Panc1 (cell line): Measurements from ENCODE around the gene ARHGAP6.

ENCODE experiments used
- POLR2AphosphoS5 ChIP-seq: IDR thresholded peaks from 2 replicates; pipeline ENCODE4 v1.6.1; 2012; ENCODE audit warnings: mild to moderate bottlenecking, low read depth, low read length, moderate library complexity
- SIN3A ChIP-seq: IDR thresholded peaks from 2 replicates; pipeline ENCODE4 v1.6.1; 2012; ENCODE audit warnings: low read depth, mild to moderate bottlenecking, low read length, moderate library complexity, borderline replicate concordance; ENCODE audit not compliant: insufficient read depth
- TCF7L2 ChIP-seq: IDR thresholded peaks from 2 replicates; pipeline ENCODE4 v1.6.1; 2011; ENCODE audit warnings: mild to moderate bottlenecking, low read depth, low read length, inconsistent platforms
- TF ChIP-seq, protein P1 (sequence below): fragments of 450-650 bp; IDR thresholded peaks from 2 replicates; pipeline ENCODE4 v1.5.1; 2017; ENCODE audit warnings: mild to moderate bottlenecking
- TF ChIP-seq, protein P2 (sequence below), 2 experiments: IDR thresholded peaks; 2 replicates each; pipeline ENCODE4 v1.6.1; 2011 to 2012; ENCODE audit warnings: low read depth in 2 of 2, control low read depth in 1 of 2, low read length in 1 of 2, mild to moderate bottlenecking in 1 of 2, moderate library complexity in 1 of 2; ENCODE audit not compliant: insufficient read depth in 1 of 2

DNA sequence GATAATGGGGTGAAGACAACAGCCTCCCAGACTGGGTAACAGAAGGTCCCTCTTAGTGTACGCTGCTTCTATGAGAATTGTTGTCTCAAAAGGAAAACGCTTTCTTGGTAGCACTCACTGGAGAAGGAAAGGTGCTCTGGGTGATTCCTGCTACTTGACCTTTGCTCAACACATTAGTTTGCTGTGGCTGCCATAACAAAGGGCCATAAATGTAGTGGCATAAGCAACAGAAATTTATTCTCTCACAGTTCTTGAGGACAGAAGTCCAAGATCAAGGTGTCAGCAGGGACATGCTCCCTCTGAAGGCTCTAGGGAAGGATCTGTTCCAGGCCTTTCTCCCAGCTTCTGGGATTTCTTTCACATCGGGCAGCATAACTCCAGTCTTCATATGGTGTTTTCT lies 535.6 kb downstream of the ARHGAP6 start:
- no peak for TF ChIP-seq POLR2AphosphoS5
- TF ChIP-seq, protein P1, sequence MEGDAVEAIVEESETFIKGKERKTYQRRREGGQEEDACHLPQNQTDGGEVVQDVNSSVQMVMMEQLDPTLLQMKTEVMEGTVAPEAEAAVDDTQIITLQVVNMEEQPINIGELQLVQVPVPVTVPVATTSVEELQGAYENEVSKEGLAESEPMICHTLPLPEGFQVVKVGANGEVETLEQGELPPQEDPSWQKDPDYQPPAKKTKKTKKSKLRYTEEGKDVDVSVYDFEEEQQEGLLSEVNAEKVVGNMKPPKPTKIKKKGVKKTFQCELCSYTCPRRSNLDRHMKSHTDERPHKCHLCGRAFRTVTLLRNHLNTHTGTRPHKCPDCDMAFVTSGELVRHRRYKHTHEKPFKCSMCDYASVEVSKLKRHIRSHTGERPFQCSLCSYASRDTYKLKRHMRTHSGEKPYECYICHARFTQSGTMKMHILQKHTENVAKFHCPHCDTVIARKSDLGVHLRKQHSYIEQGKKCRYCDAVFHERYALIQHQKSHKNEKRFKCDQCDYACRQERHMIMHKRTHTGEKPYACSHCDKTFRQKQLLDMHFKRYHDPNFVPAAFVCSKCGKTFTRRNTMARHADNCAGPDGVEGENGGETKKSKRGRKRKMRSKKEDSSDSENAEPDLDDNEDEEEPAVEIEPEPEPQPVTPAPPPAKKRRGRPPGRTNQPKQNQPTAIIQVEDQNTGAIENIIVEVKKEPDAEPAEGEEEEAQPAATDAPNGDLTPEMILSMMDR, result no peak
- no peak for TF ChIP-seq TCF7L2
- TF ChIP-seq SIN3A, result no peak
- TF ChIP-seq, protein P2, sequence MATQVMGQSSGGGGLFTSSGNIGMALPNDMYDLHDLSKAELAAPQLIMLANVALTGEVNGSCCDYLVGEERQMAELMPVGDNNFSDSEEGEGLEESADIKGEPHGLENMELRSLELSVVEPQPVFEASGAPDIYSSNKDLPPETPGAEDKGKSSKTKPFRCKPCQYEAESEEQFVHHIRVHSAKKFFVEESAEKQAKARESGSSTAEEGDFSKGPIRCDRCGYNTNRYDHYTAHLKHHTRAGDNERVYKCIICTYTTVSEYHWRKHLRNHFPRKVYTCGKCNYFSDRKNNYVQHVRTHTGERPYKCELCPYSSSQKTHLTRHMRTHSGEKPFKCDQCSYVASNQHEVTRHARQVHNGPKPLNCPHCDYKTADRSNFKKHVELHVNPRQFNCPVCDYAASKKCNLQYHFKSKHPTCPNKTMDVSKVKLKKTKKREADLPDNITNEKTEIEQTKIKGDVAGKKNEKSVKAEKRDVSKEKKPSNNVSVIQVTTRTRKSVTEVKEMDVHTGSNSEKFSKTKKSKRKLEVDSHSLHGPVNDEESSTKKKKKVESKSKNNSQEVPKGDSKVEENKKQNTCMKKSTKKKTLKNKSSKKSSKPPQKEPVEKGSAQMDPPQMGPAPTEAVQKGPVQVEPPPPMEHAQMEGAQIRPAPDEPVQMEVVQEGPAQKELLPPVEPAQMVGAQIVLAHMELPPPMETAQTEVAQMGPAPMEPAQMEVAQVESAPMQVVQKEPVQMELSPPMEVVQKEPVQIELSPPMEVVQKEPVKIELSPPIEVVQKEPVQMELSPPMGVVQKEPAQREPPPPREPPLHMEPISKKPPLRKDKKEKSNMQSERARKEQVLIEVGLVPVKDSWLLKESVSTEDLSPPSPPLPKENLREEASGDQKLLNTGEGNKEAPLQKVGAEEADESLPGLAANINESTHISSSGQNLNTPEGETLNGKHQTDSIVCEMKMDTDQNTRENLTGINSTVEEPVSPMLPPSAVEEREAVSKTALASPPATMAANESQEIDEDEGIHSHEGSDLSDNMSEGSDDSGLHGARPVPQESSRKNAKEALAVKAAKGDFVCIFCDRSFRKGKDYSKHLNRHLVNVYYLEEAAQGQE (IDR thresholded peaks at IDR 0.05; ENCODE audit: insufficient read depth in 1 of 2, low read depth in 2 of 2, low read length in 1 of 2), result no peak
